CD4-positive, alpha-beta T cell treated with Interferon gamma for 1 hour (primary cell): ENCODE data around the gene F2RL3.
"Not testable (repeated sequence)": the region's sequence is repeated elsewhere in the genome, so short reads cannot be mapped to it uniquely, and the experiment has no call there.

Experiments
- DNase-seq: peaks from one replicate; pipeline ENCODE4 v3.0.0-alpha.2; 2020

The F2RL3 gene

GRCh38 chr19:16888629-16889365 is at the start of gene F2RL3:
TSS of gene F2RL3 (plus strand) at chr19:16888999. CDS start at chr19:16889190, 191 bp downstream.
- peak; percentile 7 for DNase-seq

GRCh38 chr19:16841391-16841926 is 47.3 kb upstream of the F2RL3 start:
- no peak for DNase-seq

DNA sequence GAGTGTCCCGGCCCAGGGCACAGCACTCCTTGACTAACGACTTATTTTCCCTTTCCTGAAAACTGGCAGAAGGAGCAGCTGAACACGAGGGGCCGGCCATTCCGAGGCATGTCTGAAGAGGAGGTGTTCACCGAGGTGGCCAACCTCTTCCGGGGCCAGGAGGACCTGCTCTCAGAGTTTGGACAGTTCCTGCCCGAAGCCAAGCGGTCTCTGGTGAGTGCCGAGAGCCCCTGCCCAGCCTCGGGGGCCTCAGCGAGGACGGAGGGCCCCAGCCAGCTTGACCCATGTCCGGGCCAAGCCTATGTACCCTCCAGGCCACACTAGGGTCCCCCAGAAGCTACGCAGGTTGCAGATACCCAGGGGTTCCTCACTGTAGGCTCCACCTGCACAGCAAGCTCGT is 41.9 kb upstream of the F2RL3 start:
- DNase-seq, result no peak

GRCh38 chr19:16847430-16847829 is 41.4 kb upstream of the F2RL3 start:
- DNase-seq, result no peak

DNA sequence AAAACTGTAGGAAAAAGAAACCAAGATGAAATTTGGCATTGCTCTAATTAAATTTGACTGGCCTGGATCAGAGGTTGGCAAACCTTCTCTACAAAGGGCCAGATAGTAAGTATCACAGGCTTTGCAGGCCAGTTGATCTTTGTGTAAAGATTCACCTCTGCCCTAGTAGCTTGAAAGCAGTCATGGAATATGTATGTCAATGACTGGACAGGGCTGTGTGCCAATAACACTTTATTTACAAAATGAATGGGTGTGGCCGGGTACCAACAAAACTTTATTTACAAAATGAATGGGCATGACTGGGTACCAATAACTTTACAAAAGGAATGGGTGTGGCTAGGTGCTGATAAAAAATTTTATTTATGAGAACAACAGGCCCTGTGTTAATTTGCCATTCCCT is 39.6 kb upstream of the F2RL3 start:
- no peak for DNase-seq

GRCh38 chr19:16850133-16850532 is 38.7 kb upstream of the F2RL3 start:
- DNase-seq, result no peak

GRCh38 chr19:16851031-16851712 is 37.6 kb upstream of the F2RL3 start:
- DNase-seq, result no peak

DNA sequence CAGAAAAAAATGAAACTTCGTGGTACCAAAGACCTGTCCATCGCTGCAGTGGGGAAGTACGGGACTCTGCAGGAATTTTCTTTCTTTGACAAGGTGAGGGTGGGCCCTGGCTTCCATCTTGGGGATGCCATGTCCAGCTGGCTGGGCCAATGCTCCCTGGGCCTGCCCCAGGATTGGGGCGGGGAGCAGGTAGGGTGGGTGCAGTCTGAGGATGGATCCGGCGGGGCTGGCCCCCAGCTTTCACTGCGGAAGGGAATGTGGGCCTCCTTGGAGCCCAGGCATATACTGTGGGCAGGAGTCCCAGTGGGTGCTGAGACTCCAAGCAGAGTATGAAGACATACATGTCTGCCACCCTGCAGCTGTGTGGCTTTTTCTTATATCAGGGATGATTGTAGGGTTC is 35.7 kb upstream of the F2RL3 start:
- no peak for DNase-seq

- no peak for DNase-seq
Observed at GRCh38 chr19:16856091-16856490, 32.7 kb upstream of the F2RL3 start.

- DNase-seq, result no peak
Observed at GRCh38 chr19:16859626-16860025, 29.2 kb upstream of the F2RL3 start.

GRCh38 chr19:16860118-16860517 is 28.7 kb upstream of the F2RL3 start:
- no peak for DNase-seq

DNA sequence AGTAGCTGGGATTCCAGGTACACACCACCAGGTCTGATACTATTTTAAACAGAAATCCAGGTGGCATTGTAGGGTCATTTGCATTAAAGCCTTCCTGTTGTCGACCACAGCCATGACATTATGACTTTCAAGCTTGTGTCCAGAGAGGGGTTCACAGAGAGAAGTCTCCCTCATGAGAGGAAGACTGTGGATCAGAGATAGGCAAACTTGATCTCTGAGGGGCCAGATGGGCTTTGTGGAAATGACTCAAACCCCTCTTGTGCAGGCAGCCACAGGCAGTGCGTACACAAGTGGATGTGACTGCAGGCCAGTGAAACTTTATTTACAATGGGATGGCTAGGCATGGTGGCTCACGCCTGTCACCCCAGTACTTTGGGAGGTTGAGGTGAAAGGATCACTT is 27.8 kb upstream of the F2RL3 start:
- no peak for DNase-seq

- no peak for DNase-seq
Observed at GRCh38 chr19:16861834-16862233, 27.0 kb upstream of the F2RL3 start.

DNA sequence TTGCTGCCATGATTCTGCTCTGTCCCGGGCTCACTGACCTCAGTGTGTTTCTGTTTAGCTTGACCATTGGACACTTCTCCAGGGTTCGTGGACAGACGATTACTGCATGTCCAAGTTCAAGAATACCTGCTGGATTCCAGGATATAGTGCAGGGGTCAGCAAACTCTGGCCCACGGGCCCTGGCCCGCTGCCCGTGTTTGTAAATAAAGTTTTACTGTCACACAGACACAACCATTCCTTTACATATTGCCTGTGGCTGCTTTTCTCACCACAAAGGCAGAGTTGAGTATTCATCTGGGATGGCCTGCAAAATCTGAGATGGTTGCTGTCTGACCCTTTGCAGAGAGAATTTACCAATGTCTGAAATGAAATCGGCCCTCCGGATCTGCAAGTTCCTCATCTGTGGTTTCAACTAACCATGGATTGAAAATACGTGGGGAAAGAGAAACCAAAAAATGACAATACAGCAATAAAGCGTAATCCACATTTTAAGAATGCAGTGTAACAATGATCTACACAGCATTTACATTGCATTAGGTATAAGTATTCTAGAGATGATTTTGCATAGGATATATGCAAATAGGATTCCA is 25.9 kb upstream of the F2RL3 start:
- no peak for DNase-seq

DNA sequence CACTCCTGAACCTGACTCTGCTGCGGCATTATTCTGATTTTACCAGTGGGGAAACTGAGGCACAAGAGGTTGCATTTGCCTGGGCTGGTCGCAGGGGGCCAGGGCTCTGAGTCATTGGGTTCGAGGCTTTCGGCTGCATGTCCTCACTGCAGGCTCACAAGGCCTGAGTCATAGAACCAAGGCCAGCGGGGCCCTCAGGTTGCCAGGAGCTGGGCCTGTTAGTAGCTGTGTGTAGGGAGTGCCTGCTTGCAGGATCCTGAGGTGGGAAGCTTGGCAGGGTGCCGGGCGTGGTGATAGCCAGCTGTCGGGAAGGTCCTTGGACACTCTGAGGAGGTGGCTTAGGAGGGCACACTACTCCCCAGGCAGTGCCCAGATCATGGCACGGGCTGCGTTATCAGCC is 21.6 kb upstream of the F2RL3 start:
- DNase-seq, result no peak

DNA sequence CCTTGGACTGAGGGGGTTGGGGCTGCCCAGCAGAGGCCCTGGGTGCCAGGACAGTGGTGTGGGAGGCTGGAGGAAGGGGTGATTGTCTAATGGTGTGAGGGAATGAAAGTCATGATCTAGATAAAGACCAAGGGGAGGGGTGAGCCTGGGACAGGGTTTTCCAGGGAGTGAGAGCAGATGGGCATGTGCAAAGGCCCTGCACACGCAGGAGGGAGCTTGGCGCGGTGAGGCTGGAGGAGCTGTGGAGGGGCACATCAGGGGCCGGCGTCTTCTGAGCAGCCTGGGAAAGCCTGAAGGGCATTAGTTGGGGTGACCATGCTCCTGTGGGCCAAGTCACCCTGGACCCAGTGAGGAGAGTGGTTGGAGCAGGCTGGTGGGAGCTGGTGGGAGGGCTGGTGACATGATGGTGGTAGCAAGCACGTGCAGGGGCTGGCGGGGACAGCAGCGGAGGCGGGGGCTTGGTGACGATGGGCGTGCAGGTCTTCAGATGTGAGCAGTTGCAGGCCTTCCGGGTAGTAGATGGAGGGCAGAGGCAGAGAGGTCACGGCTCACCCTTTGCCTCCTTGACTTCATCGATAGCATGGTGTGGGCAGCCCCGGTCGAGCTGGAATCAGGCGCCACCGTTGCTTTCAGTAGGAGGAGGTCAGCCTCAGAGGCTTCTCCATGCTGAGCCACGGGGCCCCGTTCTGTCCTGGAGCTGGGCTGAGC is 20.2 kb upstream of the F2RL3 start:
- DNase-seq, result no peak

GRCh38 chr19:16869331-16869972 is 19.3 kb upstream of the F2RL3 start:
- DNase-seq, result no peak

DNA sequence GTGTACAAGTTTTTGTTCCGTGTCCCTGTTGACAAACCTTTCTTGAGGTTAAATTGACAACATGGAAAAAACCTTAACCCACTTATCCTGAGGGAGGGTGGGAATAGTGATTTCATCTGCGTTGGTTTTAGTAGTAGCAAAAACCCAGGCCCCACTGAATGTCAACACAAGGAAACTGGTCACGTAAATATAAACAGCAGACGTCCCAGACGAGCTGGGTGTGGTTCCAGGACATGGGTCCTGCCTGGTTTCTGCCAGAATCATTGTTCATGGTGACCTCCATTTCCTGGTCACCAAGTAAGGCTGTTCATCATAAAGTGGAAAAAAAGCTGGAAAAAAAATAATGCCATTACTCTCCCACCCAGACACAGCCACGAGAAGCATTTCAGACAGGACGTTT is 16.9 kb upstream of the F2RL3 start:
- no peak for DNase-seq

- DNase-seq, result no peak
Observed at GRCh38 chr19:16872728-16873127, 16.1 kb upstream of the F2RL3 start.

GRCh38 chr19:16873594-16873993 is 15.2 kb upstream of the F2RL3 start:
- DNase-seq, result no peak

DNA sequence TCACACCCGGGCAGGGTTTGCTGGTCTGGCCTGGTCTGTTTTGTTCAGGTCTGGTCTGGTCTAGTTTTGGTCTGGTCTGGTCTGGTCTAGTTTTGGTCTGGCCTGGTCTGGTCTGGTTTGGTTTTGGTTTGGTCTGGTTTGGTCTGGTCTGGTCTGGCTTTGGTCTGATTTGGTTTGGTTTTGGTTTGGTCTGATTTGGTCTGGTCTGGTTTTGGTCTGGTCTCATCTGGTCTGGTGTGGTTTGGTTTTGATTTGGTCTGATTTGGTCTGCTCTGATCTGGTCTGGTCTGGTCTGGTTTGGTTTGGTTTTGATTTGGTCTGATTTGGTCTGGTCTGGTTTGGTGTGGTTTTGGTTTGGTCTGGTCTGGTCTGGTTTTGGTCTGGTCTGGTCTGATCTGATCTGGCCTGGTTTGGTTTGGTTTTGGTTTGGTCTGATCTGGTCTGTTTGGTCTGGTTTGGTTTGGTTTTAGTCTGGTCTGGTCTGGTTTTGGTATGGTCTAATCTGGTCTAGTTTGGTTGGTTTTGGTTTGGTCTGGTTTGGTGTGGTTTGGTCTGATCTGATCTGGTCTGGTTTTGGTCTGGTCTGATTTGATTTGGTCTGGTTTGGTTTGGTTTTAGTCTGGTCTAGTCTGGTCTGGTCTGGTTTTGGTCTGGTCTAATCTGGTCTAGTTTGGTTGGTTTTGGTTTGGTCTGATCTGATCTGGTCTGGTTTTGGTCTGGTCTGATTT is 14.4 kb upstream of the F2RL3 start:
- DNase-seq, result no peak

GRCh38 chr19:16874978-16875299 is 13.9 kb upstream of the F2RL3 start:
- DNase-seq, result not testable (repeated sequence)
